ENCODE measurements around the gene MMP24OS.

DNA sequence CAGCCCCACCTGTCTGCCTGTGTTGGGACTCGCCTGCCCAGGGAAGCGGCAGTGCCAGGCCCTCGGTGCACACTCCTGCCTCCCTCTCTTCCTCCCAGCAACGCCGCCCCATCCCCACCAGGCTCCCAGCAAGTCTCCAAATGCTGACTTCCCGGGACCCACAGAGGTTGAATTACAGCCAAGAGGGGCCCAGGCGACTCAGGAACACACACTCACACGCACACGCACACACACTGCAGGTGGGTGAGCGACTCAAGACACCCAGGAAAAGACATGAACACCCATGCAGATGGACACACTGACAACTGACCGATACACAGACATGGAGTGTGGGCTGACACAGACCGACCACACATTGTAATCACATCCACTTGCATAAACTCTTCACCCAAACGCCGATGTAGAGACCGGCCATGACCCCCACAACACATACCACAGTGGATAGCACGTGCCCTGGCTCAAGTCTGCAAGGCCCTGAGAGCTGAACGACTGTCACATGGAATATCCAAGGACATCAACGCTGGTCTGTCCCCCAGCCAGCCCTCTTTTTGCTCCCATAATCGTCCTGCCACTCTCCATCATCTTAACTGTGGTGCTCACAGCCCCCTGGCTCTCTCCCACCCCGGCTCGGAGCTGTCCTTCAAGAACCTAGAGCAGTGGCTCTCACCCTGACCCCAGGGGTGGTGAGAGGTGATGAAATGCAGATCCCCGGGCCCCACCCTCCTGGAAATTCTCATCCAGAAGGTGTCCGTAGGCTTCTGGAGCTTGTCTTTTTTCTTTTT, 14.8 kb upstream of the MMP24OS start:
- TF ChIP-seq SIX5 (IDR thresholded peaks at IDR 0.05; ENCODE audit: low read depth, low read length, severe bottlenecking) = no peak
- TF ChIP-seq JUND (IDR thresholded peaks at IDR 0.05; ENCODE audit: low read depth, low read length) = no peak
- TF ChIP-seq, protein P1, sequence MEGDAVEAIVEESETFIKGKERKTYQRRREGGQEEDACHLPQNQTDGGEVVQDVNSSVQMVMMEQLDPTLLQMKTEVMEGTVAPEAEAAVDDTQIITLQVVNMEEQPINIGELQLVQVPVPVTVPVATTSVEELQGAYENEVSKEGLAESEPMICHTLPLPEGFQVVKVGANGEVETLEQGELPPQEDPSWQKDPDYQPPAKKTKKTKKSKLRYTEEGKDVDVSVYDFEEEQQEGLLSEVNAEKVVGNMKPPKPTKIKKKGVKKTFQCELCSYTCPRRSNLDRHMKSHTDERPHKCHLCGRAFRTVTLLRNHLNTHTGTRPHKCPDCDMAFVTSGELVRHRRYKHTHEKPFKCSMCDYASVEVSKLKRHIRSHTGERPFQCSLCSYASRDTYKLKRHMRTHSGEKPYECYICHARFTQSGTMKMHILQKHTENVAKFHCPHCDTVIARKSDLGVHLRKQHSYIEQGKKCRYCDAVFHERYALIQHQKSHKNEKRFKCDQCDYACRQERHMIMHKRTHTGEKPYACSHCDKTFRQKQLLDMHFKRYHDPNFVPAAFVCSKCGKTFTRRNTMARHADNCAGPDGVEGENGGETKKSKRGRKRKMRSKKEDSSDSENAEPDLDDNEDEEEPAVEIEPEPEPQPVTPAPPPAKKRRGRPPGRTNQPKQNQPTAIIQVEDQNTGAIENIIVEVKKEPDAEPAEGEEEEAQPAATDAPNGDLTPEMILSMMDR (IDR thresholded peaks at IDR 0.05 in 2 of 3, conservative IDR thresholded peaks at IDR 0.05 in 1 of 3; ENCODE audit: control insufficient read depth in 2 of 3, extremely low read depth in 1 of 3, insufficient read depth in 1 of 3, low read depth in 3 of 3, low read length in 3 of 3) = no peak
- no peak for TF ChIP-seq GABPA (IDR thresholded peaks at IDR 0.05; ENCODE audit: low read depth)
- TF ChIP-seq, protein P2, sequence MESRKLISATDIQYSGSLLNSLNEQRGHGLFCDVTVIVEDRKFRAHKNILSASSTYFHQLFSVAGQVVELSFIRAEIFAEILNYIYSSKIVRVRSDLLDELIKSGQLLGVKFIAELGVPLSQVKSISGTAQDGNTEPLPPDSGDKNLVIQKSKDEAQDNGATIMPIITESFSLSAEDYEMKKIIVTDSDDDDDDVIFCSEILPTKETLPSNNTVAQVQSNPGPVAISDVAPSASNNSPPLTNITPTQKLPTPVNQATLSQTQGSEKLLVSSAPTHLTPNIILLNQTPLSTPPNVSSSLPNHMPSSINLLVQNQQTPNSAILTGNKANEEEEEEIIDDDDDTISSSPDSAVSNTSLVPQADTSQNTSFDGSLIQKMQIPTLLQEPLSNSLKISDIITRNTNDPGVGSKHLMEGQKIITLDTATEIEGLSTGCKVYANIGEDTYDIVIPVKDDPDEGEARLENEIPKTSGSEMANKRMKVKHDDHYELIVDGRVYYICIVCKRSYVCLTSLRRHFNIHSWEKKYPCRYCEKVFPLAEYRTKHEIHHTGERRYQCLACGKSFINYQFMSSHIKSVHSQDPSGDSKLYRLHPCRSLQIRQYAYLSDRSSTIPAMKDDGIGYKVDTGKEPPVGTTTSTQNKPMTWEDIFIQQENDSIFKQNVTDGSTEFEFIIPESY (IDR thresholded peaks at IDR 0.05) = no peak
- TF ChIP-seq PAX5 (IDR thresholded peaks at IDR 0.05; ENCODE audit: borderline replicate concordance, low read depth, low read length) = no peak
- TF ChIP-seq HCFC1 (IDR thresholded peaks at IDR 0.05; ENCODE audit: low read length) = no peak
- TF ChIP-seq CBFB (IDR thresholded peaks at IDR 0.05; ENCODE audit: low read depth) = no peak
